Motor neuron (in vitro differentiated cells): ENCODE results near the gene UQCRC1. TPM values are rescaled to one million over a fixed set of nuclear protein-coding genes. Genes with fewer than 3 reads are reported as not detected.

Experiments used
- ATAC-seq, 8 experiments: fragments of 200-7000 bp; cut with Tn5 transposase; replicated peaks in 6 of 8; 2 replicates each; pipeline ENCODE4 v1.8.0; 2021; ENCODE audit warnings: mild to moderate bottlenecking in 8 of 8, moderate library complexity in 8 of 8
- H3K27ac ChIP-seq, 2 donors: fragments of 250-450 bp; sonication (Bioruptor Pico); 2 replicates each; pipeline ENCODE4 v1.9.0; 2021; ENCODE audit warnings: antibody characterized with exemption in 2 of 2, mild to moderate bottlenecking in 2 of 2, moderate library complexity in 1 of 2
- H3K4me1 ChIP-seq, 2 donors: fragments of 250-450 bp; sonication (Bioruptor Pico); replicated peaks in 1 of 2; 2 replicates each; pipeline ENCODE4 v1.6.1; 2021; ENCODE audit warnings: antibody characterized with exemption in 2 of 2, mild to moderate bottlenecking in 2 of 2, moderate library complexity in 1 of 2
- H3K4me3 ChIP-seq, 5 donors: fragments of 250-450 bp; sonication (Bioruptor Pico); 2 replicates each; pipeline ENCODE4 v1.9.0; 2021; ENCODE audit warnings: antibody characterized with exemption in 5 of 5, mild to moderate bottlenecking in 5 of 5, moderate library complexity in 4 of 5
- WGBS, 10 experiments: fragments of 450-650 bp; shearing (Covaris generic); methylation state at CpG; one replicate each; pipeline ENCODE4 v1.0.0; 2022; 5-methylcytosine and 5-hydroxymethylcytosine counted together
- in situ Hi-C, 9 experiments: fragments of 400-800 bp; cut with MboI; loops; one replicate each; pipeline ENCODE4 v1.15.0; 2021; ENCODE audit warnings: low sequenced_read_pairs in 9 of 9, low pct_unique_long_range_greater_than_20kb in 2 of 9; ENCODE audit not compliant: unreplicated experiment in 9 of 9
- total RNA-seq, 8 experiments: library from RNA; unstranded; fragments of 300-600 nt; gene quantifications; 2 replicates each; pipeline versions ENCODE4 v1.2.3 to v1.2.4, GENCODE V29; 2022

UQCRC1 gene
- total RNA-seq, 8 experiments from 2014 or later = 184 to 306 (median 226) TPM

- H3K4me1 ChIP-seq = no peaks in the 10 kb centered on the region
- no peak overlapping the region for H3K4me3 ChIP-seq
- H3K27ac ChIP-seq = no peak overlapping the region
- ATAC-seq = peak in 1 of 8 experiments; percentile 23
- in situ Hi-C loops = no loop called here
- WGBS, 10 experiments = 83 to 100% (median 95%) methylated on average over 2 to 5 of the region's 12 CpGs; no CpG with 5 or more reads in 6 of the 10 experiments
Observed at GRCh38 chr3:48642605-48643004, 33.2 kb upstream of the UQCRC1 start.

GRCh38 chr3:48641396-48641795 lies 31.9 kb upstream of the UQCRC1 start:
- Histone ChIP-seq H3K4me1 (peaks cover 2% of the 10 kb centered on the region in 2 donors), H3K4me3 (no peak overlapping the region), H3K27ac (no peak overlapping the region)
- WGBS, 10 experiments = 47 to 100% (median 96%) methylated on average over 1 to 2 of the region's 3 CpGs; no CpG with 5 or more reads in 6 of the 10 experiments
- ATAC-seq = no peak
- in situ Hi-C loops = no loop called here

- in situ Hi-C loops = no loop called here
- Histone ChIP-seq H3K4me3 (no peak overlapping the region), H3K27ac (no peak overlapping the region), H3K4me1 (peaks cover 5 to 10% of the 10 kb centered on the region in 2 donors)
- WGBS, 10 experiments = 77 to 80% methylated on average over 3 of the region's 38 CpGs; no CpG with 5 or more reads in 8 of the 10 experiments
- ATAC-seq = no peak
Observed at GRCh38 chr3:48639944-48640606, 30.6 kb upstream of the UQCRC1 start.

GRCh38 chr3:48637305-48637704 lies 27.9 kb upstream of the UQCRC1 start:
- peaks cover 10 to 15% of the 10 kb centered on the region in 2 donors for H3K4me1 ChIP-seq
- H3K4me3 ChIP-seq = no peak overlapping the region
- no peak overlapping the region for H3K27ac ChIP-seq
- in situ Hi-C loops = no loop called here
- whole genome bisulfite sequencing, 10 experiments = 43 to 87% (median 84%) methylated on average over 1 to 3 of the region's 6 CpGs; no CpG with 5 or more reads in 4 of the 10 experiments
- no peak for ATAC-seq

- Histone ChIP-seq H3K4me3 (peak overlapping the region in 4 of 5 donors; percentile 55 to 89 (median 70)), H3K4me1 (peaks cover 10 to 15% of the 10 kb centered on the region in 2 donors), H3K27ac (peak overlapping the region in 1 of 2 donors; percentile 43)
- no peak for ATAC-seq
- WGBS, 10 experiments = 0 to 63% (median 38%) methylated on average over 2 to 8 of the region's 10 CpGs; no CpG with 5 or more reads in 2 of the 10 experiments
- in situ Hi-C loops = no loop called here
Observed at GRCh38 chr3:48636149-48636655, 26.8 kb upstream of the UQCRC1 start.

- WGBS, 10 experiments = 0 to 2% (median 0%) methylated on average over 1 to 11 of the region's 68 CpGs; no CpG with 5 or more reads in 5 of the 10 experiments
- H3K4me1 ChIP-seq = peaks cover 10 to 15% of the 10 kb centered on the region in 2 donors
- peak within 1 kb of the TSS; percentile 22 to 65 for H3K27ac ChIP-seq
- H3K4me3 ChIP-seq = peak within 1 kb of the TSS; percentile 46 to 89 (median 56)
- in situ Hi-C loops = no loop called here
- peak; percentile 92 to 97 (median 96) for ATAC-seq
Observed at GRCh38 chr3:48635222-48636021, 26.0 kb upstream of the UQCRC1 start, which contains the start of gene SLC26A6. Gene SLC26A6 (minus strand): TSS chr3:48635461. CDS start chr3:48635393, 68 bp downstream.

- in situ Hi-C loops = no loop called here
- peak; percentile 42 to 56 (median 52) for ATAC-seq
Observed at GRCh38 chr3:48634661-48635221, 25.3 kb upstream of the UQCRC1 start.

GRCh38 chr3:48633743-48634142 lies 24.3 kb upstream of the UQCRC1 start:
- in situ Hi-C loops = no loop called here
- no CpG with 5 or more reads among the region's 2 CpGs for WGBS, 10 experiments
- Histone ChIP-seq H3K4me3 (no peak overlapping the region), H3K27ac (no peak overlapping the region), H3K4me1 (peaks cover 10 to 15% of the 10 kb centered on the region in 2 donors)
- ATAC-seq = no peak

More at GRCh38 chr3:48634661-48635221, 25.3 kb upstream of the UQCRC1 start:
- H3K27ac ChIP-seq = peak overlapping the region; percentile 22 to 65
- H3K4me1 ChIP-seq = peaks cover 10 to 15% of the 10 kb centered on the region in 2 donors
- H3K4me3 ChIP-seq = peak overlapping the region; percentile 46 to 89 (median 56)
- WGBS, 10 experiments = 0 to 50% (median 13%) methylated on average over 2 to 4 of the region's 30 CpGs; no CpG with 5 or more reads in 7 of the 10 experiments

- Histone ChIP-seq H3K4me3 (no peak overlapping the region), H3K27ac (no peak overlapping the region), H3K4me1 (peaks cover 10 to 15% of the 10 kb centered on the region in 2 donors)
- no peak for ATAC-seq
- 96 to 100% methylated on average over 4 to 5 of the region's 15 CpGs; no CpG with 5 or more reads in 8 of the 10 experiments for WGBS, 10 experiments
- in situ Hi-C loops = no loop called here
Observed at GRCh38 chr3:48633256-48633655, 23.8 kb upstream of the UQCRC1 start.

- no peak for ATAC-seq
- peaks cover 10 to 15% of the 10 kb centered on the region in 2 donors for H3K4me1 ChIP-seq
- 95 to 100% methylated on average over 4 to 5 of the region's 22 CpGs; no CpG with 5 or more reads in 8 of the 10 experiments for WGBS, 10 experiments
- in situ Hi-C loops = no loop called here
- H3K4me3 ChIP-seq = no peak overlapping the region
- H3K27ac ChIP-seq = no peak overlapping the region
Observed at GRCh38 chr3:48631516-48632448, 22.3 kb upstream of the UQCRC1 start.

- WGBS, 10 experiments = 100% methylated on average over 1 to 4 of the region's 12 CpGs; no CpG with 5 or more reads in 7 of the 10 experiments
- Histone ChIP-seq H3K27ac (no peak overlapping the region), H3K4me1 (peaks cover 5 to 7% of the 10 kb centered on the region in 2 donors), H3K4me3 (no peak overlapping the region)
- in situ Hi-C loops = no loop called here
- no peak for ATAC-seq
Observed at GRCh38 chr3:48630833-48631232, 21.4 kb upstream of the UQCRC1 start.

GRCh38 chr3:48630407-48630806 lies 21.0 kb upstream of the UQCRC1 start:
- in situ Hi-C loops = no loop called here
- no peak overlapping the region for H3K4me3 ChIP-seq
- no peak for ATAC-seq
- H3K4me1 ChIP-seq = peaks cover 5% of the 10 kb centered on the region in 2 donors
- H3K27ac ChIP-seq = no peak overlapping the region
- WGBS, 10 experiments = 80 to 100% (median 93%) methylated on average over 1 to 5 of the region's 8 CpGs; no CpG with 5 or more reads in 5 of the 10 experiments
